ENCODE data around the gene FHIT. TPM values are rescaled to one million over a fixed set of nuclear protein-coding genes. Genes with fewer than 3 reads are reported as not detected.

Gene FHIT
- total and polyA plus RNA-seq, 7 donors = 0.98 to 10.4 (median 4.0) TPM

DNA sequence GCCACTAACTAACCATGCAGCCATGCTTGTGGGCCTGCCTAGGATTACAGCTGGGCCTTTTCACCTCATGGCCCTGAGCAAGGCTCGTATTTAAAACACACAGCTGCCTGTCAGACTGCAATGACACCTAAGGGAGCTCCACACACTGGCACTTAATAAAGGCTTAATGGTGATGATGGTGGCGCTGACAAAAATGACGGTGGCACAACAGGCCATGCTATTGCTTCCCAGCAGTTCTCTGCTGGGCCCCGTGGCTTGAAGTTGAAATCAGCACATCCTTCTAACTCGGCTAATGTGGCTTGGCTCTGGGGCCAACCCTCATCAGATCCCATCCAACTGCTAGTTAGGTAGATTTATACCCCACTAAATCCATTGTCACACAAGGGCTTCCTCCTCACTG is 112.9 kb downstream of the FHIT start:
- no peak overlapping the region for H3K4me3 ChIP-seq
- no peaks in the 10 kb centered on the region for H3K27me3 ChIP-seq (ENCODE audit: insufficient read depth in 3 of 3, low read length in 2 of 3)
- no peaks in the 10 kb centered on the region for H3K9me3 ChIP-seq
- no peaks in the 10 kb centered on the region for H3K36me3 ChIP-seq (ENCODE audit: insufficient read depth in 1 of 2, low read depth in 1 of 2)
- no peaks in the 10 kb centered on the region for H3K4me1 ChIP-seq
- TF ChIP-seq, protein P1, sequence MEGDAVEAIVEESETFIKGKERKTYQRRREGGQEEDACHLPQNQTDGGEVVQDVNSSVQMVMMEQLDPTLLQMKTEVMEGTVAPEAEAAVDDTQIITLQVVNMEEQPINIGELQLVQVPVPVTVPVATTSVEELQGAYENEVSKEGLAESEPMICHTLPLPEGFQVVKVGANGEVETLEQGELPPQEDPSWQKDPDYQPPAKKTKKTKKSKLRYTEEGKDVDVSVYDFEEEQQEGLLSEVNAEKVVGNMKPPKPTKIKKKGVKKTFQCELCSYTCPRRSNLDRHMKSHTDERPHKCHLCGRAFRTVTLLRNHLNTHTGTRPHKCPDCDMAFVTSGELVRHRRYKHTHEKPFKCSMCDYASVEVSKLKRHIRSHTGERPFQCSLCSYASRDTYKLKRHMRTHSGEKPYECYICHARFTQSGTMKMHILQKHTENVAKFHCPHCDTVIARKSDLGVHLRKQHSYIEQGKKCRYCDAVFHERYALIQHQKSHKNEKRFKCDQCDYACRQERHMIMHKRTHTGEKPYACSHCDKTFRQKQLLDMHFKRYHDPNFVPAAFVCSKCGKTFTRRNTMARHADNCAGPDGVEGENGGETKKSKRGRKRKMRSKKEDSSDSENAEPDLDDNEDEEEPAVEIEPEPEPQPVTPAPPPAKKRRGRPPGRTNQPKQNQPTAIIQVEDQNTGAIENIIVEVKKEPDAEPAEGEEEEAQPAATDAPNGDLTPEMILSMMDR (IDR thresholded peaks at IDR 0.05) = no peak
- ATAC-seq (no peak), DNase-seq (no peak)
- WGBS, 3 donors = 47 to 63% (median 58%) methylated on average over 5 of the region's 5 CpGs
- H3K27ac ChIP-seq = no peak overlapping the region
- intact Hi-C loops (cut with DNase I) = no loop called here

DNA sequence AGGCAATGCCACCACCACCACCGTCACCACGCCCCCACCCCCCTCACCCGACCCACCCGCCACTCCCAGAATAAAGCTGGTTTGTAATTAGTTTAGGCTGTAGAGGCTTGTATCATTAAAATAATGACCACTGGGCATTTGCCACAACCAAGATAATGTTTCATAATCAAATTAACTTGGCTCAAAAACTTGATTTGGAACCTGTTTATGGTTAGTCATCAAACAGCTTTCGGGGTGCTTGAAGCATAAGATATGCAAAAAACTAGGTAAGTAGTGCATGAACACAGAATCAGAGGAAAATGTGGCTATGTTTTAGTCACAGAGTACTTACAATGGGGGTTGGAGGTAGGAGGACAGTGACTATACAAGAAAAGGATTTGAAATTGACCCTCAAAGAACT is 115.1 kb downstream of the FHIT start:
- intact Hi-C loops (cut with DNase I) = no loop called here
- Histone ChIP-seq H3K4me1 (no peaks in the 10 kb centered on the region), H3K27me3 (ENCODE audit: insufficient read depth in 3 of 3, low read length in 2 of 3) (no peaks in the 10 kb centered on the region), H3K36me3 (ENCODE audit: insufficient read depth in 1 of 2, low read depth in 1 of 2) (no peaks in the 10 kb centered on the region), H3K9me3 (no peaks in the 10 kb centered on the region), H3K4me3 (no peak overlapping the region), H3K27ac (no peak overlapping the region)
- 86 to 90% (median 88%) methylated on average over 5 of the region's 5 CpGs for WGBS, 3 donors
- TF ChIP-seq, protein P1 (IDR thresholded peaks at IDR 0.05) = no peak
- DNase-seq (no peak), ATAC-seq (no peak)

DNA sequence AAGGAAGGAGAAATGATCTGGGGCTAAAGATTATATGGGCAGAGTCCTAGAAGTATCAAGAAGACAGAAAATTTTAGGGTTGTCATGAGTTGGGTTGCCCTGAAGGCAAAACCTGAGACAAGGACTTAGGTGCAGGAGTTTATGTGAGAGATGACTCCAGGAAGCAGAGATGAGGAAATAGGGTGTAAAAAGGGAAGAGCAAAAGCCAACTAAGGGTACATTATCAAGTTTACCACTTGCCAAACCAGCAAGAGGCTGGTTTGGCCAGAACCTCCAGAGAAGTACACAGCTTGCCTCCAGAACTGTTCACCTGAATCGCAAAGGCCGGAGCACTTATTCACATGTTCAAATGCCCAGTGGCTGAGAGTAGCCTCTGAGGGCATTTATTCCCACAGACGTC is 116.7 kb downstream of the FHIT start:
- DNase-seq (no peak), ATAC-seq (no peak)
- WGBS, 3 donors = 93 to 96% (median 95%) methylated on average over 3 of the region's 3 CpGs
- Histone ChIP-seq H3K36me3 (ENCODE audit: insufficient read depth in 1 of 2, low read depth in 1 of 2) (no peaks in the 10 kb centered on the region), H3K4me3 (no peak overlapping the region), H3K9me3 (no peaks in the 10 kb centered on the region), H3K27me3 (ENCODE audit: insufficient read depth in 3 of 3, low read length in 2 of 3) (no peaks in the 10 kb centered on the region), H3K4me1 (no peaks in the 10 kb centered on the region), H3K27ac (no peak overlapping the region)
- TF ChIP-seq, protein P1 (IDR thresholded peaks at IDR 0.05) = no peak
- intact Hi-C loops (cut with DNase I) = no loop called here

DNA sequence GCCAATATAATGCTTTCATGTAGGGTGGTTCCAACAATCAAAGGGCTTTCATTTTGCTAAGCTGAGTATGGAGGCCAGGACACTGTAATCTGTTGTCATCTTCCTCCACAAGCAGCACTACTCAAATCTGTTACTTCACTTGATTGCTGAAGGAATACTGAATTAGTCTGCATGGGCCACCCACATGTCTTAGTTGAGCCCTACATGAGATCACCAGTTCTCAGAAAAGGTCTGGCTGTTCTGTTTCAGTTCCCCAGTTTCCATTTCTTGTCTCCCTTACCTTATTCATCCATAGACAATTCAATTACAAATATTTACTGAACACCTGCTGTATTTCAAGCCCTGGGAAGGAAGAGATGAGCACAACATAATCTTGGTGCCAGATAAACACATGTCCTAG is 119.2 kb downstream of the FHIT start:
- no peak for DNase-seq
- Histone ChIP-seq H3K9me3 (no peaks in the 10 kb centered on the region), H3K4me1 (no peaks in the 10 kb centered on the region), H3K36me3 (ENCODE audit: insufficient read depth in 1 of 2, low read depth in 1 of 2) (no peaks in the 10 kb centered on the region), H3K4me3 (no peak overlapping the region), H3K27me3 (ENCODE audit: insufficient read depth in 3 of 3, low read length in 2 of 3) (no peaks in the 10 kb centered on the region), H3K27ac (no peak overlapping the region)
- intact Hi-C loops (cut with DNase I) = no loop called here
- no peak for ATAC-seq
- TF ChIP-seq, protein P1 (IDR thresholded peaks at IDR 0.05) = no peak

DNA sequence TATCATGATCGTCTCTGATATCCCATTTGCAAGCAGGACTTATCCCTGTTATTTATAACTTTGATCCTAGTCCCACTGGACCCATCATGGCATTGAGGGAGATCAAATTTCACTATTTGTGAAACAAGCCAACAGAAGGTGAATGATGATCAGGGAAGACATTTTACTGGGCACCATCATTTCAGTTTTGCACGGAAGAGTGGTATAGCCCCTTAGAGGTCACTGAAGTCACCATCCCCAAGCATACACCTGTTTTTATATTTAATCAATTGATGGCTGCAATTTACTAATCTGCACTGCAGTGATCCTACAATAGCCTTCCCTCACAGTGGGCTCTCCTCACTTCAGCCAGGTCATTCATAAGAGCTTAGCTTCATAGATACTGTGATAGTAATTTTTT is 132.4 kb downstream of the FHIT start:
- WGBS, 3 donors = 40 to 61% (median 42%) methylated on average over 2 of the region's 2 CpGs
- peaks cover 13% of the 10 kb centered on the region for H3K9me3 ChIP-seq
- no peak overlapping the region for H3K27ac ChIP-seq
- no peaks in the 10 kb centered on the region for H3K36me3 ChIP-seq (ENCODE audit: insufficient read depth in 1 of 2, low read depth in 1 of 2)
- intact Hi-C loops (cut with DNase I) = no loop called here
- TF ChIP-seq, protein P1 (IDR thresholded peaks at IDR 0.05) = no peak
- no peak for ATAC-seq
- no peaks in the 10 kb centered on the region for H3K27me3 ChIP-seq (ENCODE audit: insufficient read depth in 3 of 3, low read length in 2 of 3)
- no peaks in the 10 kb centered on the region for H3K4me1 ChIP-seq
- DNase-seq = no peak
- H3K4me3 ChIP-seq = no peak overlapping the region

Measured in psoas muscle (tissue), 8 donors.